GM21360 (cell line): ENCODE results near the gene UEVLD.

Experiments used
- ATAC-seq: cut with Tn5 transposase; IDR thresholded peaks from one replicate; pipeline ENCODE4 v1.9.1; 2021; ENCODE audit warnings: mild to moderate bottlenecking, moderate library complexity; ENCODE audit not compliant: unreplicated experiment

Gene UEVLD

GRCh38 chr11:18590571-18590970 is 2.0 kb upstream of the UEVLD start:
- ATAC-seq = no peak

GRCh38 chr11:18581825-18582224 is 6.7 kb downstream of the UEVLD start:
- ATAC-seq = no peak

- ATAC-seq = no peak
Observed at GRCh38 chr11:18580113-18580766, 8.3 kb downstream of the UEVLD start.

- ATAC-seq = no peak
Observed at GRCh38 chr11:18578975-18579598, 9.4 kb downstream of the UEVLD start.

GRCh38 chr11:18575361-18575760 is 13.2 kb downstream of the UEVLD start:
- no peak for ATAC-seq

GRCh38 chr11:18567081-18567480 is 21.5 kb downstream of the UEVLD start:
- ATAC-seq = no peak

- ATAC-seq = no peak
Observed at GRCh38 chr11:18566406-18566805, 22.1 kb downstream of the UEVLD start.

- no peak for ATAC-seq
Observed at GRCh38 chr11:18564149-18564548, 24.4 kb downstream of the UEVLD start.

- no peak for ATAC-seq
Observed at GRCh38 chr11:18563090-18563730, 25.3 kb downstream of the UEVLD start.

GRCh38 chr11:18548001-18548400 is 40.5 kb downstream of the UEVLD start:
- no peak for ATAC-seq

- no peak for ATAC-seq
Observed at GRCh38 chr11:18540207-18541009, 48.1 kb downstream of the UEVLD start.

GRCh38 chr11:18536209-18536608 is 52.3 kb downstream of the UEVLD start:
- ATAC-seq = no peak

- ATAC-seq = no peak
Observed at GRCh38 chr11:18534245-18534644, 54.3 kb downstream of the UEVLD start.

- ATAC-seq = no peak
Observed at GRCh38 chr11:18533365-18533764, 55.2 kb downstream of the UEVLD start.

GRCh38 chr11:18527512-18527911 is 61.0 kb downstream of the UEVLD start:
- no peak for ATAC-seq

GRCh38 chr11:18526521-18527296 is 61.8 kb downstream of the UEVLD start, which contains the start of gene TSG101:
TSG101 (minus strand) TSS chr11:18526942; CDS start chr11:18526816, 126 bp downstream.
- ATAC-seq = peak; percentile 93

- no peak for ATAC-seq
Observed at GRCh38 chr11:18526130-18526520, 62.4 kb downstream of the UEVLD start.

- ATAC-seq = no peak
Observed at GRCh38 chr11:18524248-18524647, 64.3 kb downstream of the UEVLD start.

- no peak for ATAC-seq
Observed at GRCh38 chr11:18523084-18523483, 65.5 kb downstream of the UEVLD start.

GRCh38 chr11:18522388-18522787 is 66.1 kb downstream of the UEVLD start:
- no peak for ATAC-seq

GRCh38 chr11:18521122-18521521 is 67.4 kb downstream of the UEVLD start:
- no peak for ATAC-seq
